GOT3 (cell line): ENCODE results near the gene RBM8A.
"Not testable (repeated sequence)": the region's sequence is repeated elsewhere in the genome, so short reads cannot be mapped to it uniquely, and the experiment has no call there.

Experiments used
- DNase-seq: peaks from one replicate; lab custom pipeline; 2025; ENCODE audit warnings: mixed read lengths; lab: John Stamatoyannopoulos, UW

RBM8A gene

DNA sequence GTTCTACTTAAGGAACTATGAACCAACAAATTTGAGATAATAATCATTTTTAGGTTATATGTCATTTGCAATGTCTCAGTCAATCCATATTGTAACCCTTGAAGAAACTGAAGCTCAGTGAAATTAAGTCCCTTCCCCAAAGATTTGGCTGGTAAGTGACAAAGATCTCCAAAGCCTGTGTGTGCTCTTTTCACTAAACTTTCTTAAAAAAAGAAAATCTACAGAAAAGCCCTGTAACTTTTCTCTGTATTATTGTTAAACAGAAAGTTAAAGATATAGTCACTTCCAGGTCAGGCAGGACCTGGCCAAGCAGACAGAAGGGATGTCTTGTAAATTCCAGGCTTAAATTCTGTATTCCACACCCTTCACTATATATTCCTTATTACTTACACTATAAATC, 29.1 kb upstream of the RBM8A start:
- DNase-seq, result no peak

DNA sequence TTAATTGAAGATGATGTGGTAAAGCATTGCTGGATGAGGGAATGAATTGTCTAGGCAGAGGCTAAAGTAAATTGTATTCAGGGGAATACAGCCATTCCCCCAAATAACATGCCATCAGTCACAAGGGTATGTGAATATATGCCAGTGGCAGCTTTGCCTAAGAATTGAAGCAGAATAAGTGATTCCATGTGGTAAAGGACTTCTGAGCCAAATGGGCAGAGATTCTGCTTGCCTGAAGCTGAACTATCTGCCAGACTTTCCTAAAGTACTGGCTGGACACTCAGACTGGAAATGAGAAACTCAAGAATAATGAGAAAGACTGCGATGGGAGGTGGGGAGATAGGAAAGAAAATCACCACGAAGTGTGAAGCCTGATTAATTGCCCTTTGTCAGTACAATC, 28.2 kb upstream of the RBM8A start:
- DNase-seq, result no peak

DNA sequence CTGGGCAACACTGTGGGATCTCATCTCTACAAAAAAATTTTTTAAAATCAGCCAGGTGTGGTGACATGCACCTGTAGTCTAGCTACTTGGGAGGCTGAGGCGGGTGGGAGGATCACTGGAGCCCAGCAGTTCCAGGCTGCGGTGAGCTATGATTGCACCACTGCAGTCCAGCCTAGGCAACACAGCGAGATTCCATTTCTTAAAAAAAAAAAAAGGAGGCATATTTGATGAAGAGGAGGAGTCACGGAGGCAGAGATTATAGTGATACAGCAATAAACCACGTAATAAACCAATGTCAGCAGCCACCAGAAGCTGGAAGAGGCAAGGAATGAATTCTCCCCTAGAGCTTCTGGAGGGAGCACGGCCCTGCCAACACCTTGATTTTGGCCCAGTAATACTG, 26.6 kb upstream of the RBM8A start:
- no peak for DNase-seq

DNA sequence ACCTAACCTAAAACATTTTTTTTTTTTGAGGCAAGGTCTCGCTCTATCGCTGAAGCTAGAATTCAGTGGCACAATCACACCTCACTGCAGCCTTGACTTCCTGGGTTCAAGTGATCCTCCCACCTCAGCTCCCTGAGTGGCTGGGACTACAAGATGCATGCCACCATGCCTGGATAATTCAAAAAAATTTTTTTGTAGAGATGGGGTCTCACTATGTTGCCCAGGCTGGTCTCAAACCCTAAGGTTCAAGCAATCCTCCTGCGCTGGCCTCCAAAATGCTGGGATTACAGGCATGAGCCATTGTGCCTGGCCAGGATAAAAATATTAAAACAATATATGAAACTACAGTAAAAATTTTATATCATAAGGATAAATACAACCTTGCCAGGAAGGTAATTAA, 25.6 kb upstream of the RBM8A start:
- DNase-seq, result no peak

DNA sequence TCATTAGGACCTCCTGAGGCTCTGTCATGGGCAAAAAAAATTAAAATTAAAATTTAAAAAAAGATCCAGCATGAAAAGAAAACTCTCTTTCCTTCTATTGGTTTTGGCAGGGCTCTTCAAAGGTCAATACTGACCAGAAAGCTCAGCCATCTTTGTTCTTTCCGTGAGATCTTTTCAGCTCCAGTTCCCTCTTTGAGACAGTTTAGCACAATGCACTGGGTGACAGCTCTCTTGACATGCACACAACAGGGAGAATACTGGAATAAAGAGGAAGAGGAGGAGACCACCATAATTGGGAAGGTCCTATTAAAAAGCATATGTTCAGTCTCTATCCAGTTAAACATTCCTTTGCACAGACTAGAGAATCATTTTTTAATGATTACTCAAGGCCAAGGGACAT, 24.2 kb upstream of the RBM8A start:
- DNase-seq, result no peak

DNA sequence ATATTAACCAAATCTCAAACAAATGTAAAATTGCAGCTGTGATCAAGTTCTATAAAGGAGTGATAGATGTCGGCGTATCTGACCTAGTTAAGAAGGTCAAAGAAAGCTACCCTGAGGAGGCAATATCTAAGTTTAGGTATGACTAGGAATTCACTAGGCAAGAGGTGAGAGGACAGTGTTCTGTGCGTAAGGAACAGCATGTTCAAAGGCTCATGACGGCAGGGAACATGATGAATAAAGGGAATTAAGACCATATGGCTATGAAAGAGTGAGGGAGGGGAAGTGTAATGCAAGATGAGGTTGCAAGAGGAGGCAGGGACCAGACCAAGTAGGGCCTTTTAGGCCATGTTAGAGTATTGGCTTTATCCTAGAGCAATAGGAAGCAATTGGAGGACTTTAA, 21.9 kb upstream of the RBM8A start:
- DNase-seq, result no peak

DNA sequence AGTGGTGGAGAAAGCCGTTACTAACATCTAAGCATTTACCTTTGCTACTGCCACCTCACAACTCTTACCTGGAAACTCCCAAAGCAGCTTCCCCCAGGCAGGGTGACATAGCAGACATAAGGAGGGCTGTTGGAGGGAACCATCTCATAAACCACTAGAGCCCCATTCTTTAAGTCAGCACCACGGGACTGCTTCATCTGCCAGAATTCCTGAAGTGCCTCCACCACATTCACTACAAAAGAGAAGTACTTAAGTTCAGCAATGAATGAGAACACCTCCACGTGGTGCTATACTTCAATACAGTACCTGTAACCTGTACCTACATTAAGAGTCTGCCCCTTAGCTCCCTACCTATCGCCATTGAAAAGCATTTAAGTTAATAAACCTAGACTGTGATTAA, 20.3 kb upstream of the RBM8A start:
- no peak for DNase-seq

DNA sequence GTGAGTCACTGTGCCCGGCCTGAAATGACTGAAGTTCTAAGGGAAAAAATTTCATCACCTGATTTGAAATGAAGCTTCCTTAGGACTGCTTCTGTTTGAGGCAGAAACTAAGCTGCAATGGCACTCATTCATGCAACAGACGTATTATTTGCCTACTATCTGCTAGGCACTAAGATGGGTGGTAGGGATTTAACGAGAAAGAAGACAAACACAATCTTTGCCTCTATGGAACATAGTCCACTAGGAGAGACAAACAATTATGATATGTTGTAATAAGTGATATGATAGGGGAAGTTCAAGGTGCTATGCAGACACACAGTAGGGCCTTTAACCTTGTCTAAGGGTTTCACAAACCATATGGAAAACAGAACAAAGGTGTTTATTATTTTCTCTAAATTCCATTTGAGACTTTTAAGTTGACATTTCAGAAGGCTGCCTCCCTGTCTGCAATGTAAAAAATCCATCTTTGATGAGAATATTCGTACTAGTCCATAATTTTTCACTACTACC, 19.2 kb upstream of the RBM8A start:
- no peak for DNase-seq

DNA sequence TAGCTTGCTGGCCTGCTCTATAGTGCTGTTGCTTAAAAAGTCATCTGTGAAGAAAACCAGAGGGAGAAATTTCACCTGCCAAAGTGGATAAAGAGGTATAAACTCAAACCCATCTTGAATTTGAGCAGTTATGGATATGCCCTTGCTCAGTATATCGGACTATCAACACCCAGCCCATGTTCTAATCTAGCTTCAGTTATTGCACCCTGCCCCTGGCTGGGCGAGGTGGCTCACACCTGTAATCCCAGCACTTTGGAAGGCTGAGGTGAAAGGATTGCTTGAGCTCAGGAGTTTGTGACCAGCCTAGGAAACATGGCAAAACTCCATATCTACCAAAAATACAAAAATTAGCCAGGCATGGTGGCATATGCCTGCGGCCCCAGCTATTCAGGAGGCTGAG, 17.2 kb upstream of the RBM8A start:
- DNase-seq, result no peak

DNA sequence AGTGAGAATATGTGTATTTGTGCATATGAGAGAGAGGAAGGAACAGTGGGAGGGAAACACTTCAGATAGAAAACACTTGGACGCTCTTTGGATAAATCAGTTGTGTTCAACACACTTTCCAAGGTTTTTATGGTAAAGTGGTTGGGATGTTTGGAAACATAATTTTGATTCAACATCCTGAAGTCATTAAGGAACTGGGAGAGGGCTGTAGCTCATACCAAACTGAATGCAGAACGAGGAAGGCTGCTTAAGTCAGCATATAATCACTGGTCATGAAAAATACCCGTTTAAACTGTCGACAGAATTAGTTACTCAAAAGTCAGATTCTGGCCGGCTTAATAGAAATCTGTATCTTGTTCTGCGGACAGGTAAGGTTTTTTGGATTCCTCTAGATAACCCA, 15.6 kb upstream of the RBM8A start:
- no peak for DNase-seq

DNA sequence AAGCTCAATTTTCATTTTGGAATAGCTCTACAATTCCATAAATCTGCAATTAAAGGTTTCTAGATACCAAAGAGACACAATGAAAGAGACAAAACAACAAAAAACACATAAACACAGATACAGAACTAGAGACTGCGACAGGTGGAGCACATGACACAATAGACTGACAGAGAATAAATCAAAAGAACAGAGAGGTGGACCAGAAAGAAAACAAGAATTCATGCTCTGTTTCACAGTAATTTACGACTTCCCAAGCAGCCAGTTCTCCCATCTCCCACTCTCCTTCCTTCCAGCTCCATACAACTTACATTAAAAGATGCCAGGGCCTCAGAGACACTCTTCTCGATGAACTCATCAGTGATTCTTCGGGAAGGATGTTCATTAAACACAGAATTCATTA, 15.1 kb upstream of the RBM8A start:
- DNase-seq, result no peak

DNA sequence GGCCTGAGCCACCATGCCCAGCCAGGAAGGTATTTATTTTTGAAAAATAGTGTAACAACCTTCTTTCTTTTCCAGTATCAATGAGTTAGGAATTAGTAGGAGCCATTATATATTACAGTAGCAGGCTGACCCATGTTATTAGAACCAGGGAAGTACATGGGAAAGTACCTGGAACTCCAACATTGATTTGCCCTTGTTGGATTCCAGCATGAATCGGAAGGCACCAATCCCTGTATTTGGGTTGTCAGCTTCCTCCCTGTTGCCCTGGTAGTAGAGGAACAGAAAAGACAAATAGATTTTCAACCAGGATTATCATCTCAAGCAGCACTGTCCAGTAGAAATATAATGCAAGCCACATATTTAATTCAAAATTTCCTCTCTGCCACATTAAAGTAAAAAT, 10.2 kb upstream of the RBM8A start:
- DNase-seq, result no peak

DNA sequence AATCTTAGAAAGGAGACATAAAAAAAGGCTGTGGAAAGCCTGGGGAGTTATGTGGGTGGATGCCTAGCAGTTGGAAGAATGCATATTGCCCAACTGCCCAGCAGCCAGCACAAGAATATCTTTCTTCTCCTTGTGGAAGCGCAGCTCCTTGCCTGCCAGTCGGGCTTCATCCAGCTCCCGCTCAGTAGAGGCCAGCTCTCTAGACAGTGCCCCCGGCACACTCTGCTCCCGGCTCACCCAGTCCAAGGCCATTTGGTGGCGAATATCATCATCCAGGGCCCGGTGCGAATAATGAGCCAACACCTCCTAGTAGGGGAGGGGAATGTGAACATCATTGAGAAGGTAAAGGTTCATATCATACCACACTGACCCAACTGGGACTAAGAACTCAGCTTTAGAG, 9.0 kb upstream of the RBM8A start:
- DNase-seq, result no peak

DNA sequence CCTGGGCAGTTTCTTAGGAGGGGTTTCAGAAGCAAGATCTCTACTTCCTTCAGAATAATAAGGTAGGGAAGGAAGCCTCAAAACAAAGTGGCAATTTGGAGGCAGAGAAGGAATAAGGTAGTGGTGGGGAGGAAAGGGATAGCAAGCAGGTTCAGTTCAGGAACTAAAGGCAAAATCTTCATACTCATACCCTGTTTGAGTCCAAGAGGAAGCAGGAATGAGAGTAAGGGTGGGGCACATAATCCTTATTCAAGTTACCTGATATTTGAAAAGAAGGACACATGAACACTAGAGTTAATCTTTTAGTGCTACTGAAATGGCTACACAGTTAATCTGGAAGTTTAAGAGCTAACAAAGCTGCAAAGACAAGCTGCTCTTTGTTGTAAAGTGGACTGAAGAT, 8.4 kb upstream of the RBM8A start:
- DNase-seq, result no peak

DNA sequence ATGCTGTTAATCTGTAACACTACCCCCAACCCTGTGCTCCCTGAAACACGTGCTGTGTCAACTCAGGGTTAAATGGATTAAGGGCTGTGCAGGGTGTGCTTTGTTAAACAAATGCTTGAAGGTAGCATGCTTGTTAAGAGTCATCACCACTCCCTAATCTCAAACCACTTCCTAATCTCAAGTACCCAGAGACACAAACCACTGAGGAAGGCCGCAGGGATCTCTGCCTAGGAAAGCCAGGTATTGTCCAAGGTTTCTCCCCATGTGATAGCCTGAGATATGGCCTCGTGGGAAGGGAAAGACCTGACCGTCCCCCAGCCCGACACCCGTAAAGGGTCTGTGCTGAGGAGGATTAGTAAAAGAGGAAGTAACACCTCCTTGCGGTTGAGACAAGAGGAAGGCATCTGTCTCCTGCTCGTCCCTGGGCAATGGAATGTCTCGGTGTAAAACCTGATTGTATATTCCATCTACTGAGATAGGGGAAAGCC, 5.3 kb upstream of the RBM8A start:
- DNase-seq, result not testable (repeated sequence)

DNA sequence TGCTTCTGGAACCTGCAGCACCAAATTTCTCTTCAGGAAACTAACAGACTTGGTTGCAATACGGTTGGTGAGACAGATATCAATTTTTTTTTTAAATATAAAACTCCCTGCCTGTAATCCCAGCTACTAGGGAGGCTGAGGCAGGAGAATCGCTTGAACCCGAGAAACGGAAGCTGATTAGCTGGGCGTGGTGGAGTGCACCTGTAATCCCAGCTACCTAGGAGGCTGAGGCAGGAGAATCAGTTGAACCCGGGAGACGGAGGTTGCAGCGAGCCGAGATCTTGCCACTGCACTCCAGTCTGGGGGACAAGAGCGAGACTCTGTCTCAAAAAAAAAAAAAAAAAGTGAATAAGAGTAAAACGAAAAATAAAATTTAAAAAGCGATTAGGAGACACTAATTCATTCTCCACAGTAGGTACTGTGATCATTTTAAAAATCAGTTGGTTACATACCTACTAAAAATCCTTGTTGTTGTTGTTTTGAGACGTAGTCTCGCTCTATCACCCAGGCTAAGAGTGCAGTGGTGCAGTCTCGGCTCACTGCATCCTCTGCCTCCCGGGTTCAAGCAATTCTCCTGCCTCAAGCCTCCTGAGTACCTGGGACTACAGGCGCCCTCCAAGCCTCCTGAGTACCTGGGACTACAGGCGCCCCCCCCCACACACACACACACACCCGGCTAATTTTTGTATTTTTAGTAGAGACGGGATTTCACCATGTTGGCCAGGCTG, 796 bp upstream of the RBM8A start:
- no peak for DNase-seq

DNA sequence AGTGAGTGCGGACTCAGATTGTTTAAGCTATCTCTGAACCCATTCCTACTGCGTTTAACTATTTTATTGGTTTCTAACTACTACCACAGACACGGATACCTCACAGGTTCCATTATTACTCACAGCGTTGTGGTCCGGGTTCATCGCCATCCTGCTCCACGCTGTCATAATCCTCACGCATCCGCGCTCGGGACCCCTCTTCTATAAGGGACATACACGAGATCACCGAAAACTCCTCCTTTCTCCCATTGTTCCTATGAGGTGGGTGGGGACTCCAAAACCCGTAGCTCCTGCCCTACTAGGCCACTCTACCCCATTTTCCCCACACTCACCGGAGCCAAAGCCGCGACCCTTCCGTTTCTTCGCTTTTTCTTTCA, 610 bp downstream of the RBM8A start:
- no peak for DNase-seq

DNA sequence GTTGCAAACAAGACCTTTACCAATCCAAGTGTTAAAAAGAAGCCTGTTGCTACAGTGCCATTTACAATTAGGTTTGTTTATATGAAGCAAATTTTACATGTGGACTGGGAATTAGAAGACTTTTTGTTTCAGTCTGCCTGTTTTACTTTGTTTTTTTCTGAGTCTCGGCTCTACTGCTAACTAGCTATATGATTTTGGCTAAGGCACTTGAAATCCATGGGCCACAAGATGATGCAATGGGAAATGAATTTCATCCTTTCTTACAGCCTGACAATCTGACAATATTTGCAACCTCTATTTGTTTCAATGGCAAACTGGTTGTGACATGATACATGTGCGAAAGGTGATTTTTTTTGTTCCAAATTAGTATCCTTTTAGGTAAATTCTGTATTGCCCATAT, 5.0 kb downstream of the RBM8A start:
- DNase-seq, result no peak

DNA sequence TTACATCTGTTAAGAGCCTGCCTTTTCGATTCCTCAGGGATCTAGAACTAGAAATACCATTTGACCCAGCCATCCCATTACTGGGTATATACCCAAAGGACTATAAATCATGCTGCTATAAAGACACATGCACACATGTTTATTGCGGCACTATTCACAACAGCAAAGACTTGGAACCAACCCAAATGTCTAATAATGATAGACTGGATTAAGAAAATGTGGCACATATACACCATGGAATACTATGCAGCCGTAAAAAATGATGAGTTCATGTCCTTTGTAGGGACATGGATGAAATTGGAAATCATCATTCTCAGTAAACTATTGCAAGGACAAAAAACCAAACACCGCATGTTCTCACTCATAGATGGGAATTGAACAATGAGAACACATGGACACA, 7.0 kb downstream of the RBM8A start:
- DNase-seq, result not testable (repeated sequence)

DNA sequence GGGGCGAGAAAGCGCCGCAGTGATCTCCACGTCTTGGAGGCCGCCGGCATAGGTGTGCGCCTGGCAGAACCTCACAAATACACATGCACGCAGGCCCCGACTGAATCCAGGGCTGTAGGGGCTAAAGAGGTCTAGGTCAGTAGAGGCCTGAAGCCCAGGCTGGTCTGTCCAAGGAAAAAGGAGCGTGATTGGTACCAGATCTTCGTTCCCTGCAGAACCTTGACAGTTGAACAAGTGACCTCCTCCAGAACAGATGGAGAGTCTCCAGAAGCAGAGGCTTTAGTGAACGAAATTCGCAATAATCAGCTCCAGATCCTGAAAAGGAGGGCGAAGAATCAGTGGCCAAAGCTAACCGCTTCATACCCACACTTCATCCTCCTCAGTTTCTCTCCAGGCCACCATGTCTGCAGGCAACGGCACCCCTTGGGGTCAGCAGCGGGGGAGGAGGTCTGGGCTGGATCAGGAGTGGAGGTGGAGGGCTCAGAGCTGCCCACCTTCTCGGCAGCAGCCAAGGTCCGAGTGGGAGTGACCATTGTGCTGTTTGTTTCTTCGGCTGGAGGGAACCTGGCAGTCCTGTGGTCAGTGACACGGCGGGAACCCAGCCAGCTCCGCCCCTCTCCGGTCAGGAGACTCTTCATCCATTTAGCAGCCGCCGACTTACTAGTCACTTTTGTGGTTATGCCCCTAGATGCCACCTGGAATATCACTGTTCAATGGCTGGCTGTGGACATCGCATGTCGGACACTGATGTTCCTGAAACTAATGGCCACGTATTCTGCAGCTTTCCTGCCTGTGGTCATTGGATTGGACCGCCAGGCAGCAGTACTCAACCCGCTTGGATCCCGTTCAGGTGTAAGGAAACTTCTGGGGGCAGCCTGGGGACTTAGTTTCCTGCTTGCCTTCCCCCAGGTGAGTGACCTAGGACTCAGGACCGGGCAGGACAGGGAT, 8.0 kb downstream of the RBM8A start:
- DNase-seq, result peak; percentile 16

DNA sequence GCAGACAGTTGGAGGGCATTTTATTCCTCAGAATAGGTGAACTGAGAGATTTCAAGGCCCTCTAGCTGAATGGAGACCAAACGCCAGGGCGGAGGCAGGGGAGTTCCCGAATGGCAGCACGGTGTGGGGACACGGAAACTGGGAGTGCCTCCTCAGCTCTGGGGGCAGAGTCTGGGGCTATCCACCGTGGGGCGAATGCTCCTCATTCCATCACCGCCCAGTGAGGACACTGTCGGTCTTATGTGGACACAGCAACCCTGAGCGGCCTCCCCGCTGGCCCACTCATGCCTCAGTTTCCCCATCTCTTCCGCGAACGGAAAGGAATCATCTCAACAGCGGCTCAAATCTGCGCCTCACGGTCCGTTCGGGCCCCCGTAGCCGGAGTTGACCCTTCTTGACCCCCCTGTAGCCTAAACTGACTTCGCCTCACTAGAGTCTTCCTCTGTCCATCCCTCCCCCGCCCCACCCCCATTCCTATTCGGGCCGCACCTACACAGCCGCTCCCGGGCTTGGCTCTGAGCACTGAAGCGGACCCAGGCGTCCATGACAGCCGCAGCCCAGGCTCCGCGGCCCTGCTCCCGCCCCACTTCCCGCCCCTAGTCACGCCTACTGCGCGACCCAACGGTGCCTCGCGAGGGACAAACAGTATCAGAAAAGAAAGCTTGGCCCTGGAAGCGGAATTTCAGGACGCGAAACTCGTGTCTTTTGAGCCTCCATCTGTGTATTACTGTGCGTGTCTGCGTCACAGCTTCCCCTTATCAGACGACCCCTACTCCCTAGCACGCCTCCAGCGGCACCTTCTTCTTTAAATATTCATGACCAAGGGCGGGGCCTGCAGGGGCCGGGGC, 8.9 kb downstream of the RBM8A start, which contains the start of gene PEX11B:
Gene PEX11B (minus strand): TSS at position 574 of the 848 bp plus-strand sequence. CDS start 29 bp downstream, at position 545.
- DNase-seq, result peak; percentile 74

DNA sequence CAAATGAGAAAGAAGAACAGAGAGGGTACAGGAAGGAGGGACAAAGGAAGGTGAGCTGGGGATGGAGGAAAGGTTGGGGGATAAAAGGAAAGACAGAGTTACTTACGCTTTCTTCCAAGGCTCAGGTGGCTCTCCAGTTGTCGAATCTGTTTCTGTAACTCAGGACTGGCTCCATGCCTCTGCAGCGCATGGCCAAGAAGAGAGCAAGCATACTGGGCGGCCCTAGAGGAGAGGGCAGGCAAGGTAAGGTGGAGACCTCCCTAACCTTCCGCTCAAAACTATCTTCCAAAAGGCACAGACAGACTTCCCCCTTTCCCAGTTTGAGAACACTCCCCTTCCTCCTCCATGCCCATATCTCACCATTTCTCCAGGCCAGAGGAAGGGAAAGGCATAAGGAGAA, 9.7 kb downstream of the RBM8A start:
- no peak for DNase-seq
